ENCODE data around the gene ASB13. TPM values are rescaled to one million over a fixed set of nuclear protein-coding genes. Genes with fewer than 3 reads are reported as not detected.
"Not testable (repeated sequence)": the region's sequence is repeated elsewhere in the genome, so short reads cannot be mapped to it uniquely, and the experiment has no call there.

Gene ASB13
- total and polyA plus RNA-seq, 4 donors = 14.3 to 35.8 (median 23.6) TPM

DNA sequence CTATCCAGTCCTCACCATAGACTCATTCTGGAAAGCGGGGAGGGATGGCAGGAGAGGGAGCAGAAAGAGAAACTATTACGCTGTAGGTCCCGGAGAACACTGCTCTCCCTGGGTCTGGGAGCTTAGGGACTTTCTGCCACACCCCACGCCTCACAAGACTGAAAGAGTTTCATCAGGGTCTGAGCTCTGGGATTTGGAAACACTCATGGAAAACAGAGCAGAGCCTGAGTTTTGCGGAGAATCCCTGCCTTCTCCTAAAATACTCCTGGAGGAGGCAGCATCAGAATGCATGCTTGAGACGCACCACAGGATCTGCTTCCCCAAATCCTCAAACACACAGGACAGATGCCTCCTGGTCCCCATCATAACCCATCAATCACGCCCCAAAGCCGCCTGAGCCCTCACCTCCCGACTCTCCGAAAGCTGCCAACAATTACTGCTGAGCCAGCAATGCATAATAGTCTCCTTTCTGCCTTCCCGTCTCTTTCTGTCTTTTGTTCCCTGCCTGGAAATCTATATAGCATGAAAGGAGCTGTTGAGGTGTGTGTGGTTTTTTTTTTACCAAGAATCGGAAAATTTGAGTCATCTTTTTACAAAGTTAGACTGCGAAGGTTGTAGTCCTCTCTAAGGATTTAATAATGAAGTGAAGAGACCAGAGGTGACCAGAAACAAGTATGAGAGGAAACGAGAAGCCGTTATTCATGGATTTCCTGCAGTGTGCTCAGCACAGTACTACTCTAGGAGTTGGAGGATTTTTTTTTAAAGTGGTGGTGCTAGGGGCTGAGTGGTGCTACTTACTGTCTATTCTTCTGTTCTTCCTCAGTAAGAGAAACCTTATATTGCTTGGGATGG is 37.7 kb downstream of the ASB13 start:
- no peaks in the 10 kb centered on the region for H3K36me3 ChIP-seq (ENCODE audit: control insufficient read depth, insufficient read depth, low read length)
- peak in 1 of 6 donors; percentile 39 for DNase-seq (ENCODE audit: low read depth in 4 of 6, low spot score in 6 of 6)
- no peaks in the 10 kb centered on the region for H3K9me3 ChIP-seq (ENCODE audit: control insufficient read depth, insufficient read depth, low read length)
- peak overlapping the region; percentile 75 for H3K27ac ChIP-seq (ENCODE audit: low read depth, low read length)
- WGBS (ENCODE audit: insufficient coverage) = 57% methylated on average over 7 of the region's 15 CpGs
- H3K27me3 ChIP-seq (ENCODE audit: control insufficient read depth, insufficient read depth, low read length) = no peaks in the 10 kb centered on the region
- H3K4me3 ChIP-seq (ENCODE audit: low read depth, low read length) = peak overlapping the region; percentile 21
- peaks cover 8% of the 10 kb centered on the region for H3K4me1 ChIP-seq (ENCODE audit: control insufficient read depth, insufficient read depth, low read length)

DNA sequence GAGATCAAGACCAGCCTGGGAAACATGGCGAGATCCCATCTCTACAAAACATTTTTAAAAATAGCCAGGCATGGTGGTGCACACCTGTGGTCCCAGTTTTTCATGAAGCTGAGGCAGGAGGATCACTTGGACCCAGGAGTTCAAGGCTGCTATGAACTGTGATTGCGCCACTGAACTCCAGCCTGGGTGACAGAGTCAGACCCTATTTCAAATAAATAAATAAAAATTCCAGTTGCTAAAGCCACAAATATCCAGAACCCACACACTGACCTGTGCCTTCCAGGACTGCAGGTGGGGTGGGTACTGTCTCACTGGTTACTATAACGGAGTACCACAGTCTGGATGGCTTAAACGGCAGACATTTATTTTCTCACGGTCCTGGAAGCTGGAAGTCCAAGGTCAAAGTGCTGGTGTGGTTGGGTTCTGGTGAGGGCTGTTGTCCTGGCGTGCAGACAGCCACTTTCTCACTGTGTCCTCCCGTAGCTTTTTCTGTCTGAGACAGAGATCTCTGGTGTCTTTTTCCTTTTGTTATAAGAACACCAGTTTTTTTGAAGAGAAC is 38.8 kb downstream of the ASB13 start:
- no peak for DNase-seq (ENCODE audit: low read depth in 4 of 6, low spot score in 6 of 6)
- Histone ChIP-seq H3K4me3 (ENCODE audit: low read depth, low read length) (no peak overlapping the region), H3K4me1 (ENCODE audit: control insufficient read depth, insufficient read depth, low read length) (peaks cover 14% of the 10 kb centered on the region), H3K27me3 (ENCODE audit: control insufficient read depth, insufficient read depth, low read length) (no peaks in the 10 kb centered on the region), H3K9me3 (ENCODE audit: control insufficient read depth, insufficient read depth, low read length) (no peaks in the 10 kb centered on the region), H3K36me3 (ENCODE audit: control insufficient read depth, insufficient read depth, low read length) (no peaks in the 10 kb centered on the region), H3K27ac (ENCODE audit: low read depth, low read length) (no peak overlapping the region)
- 92% methylated on average over 5 of the region's 7 CpGs for WGBS (ENCODE audit: insufficient coverage)

DNA sequence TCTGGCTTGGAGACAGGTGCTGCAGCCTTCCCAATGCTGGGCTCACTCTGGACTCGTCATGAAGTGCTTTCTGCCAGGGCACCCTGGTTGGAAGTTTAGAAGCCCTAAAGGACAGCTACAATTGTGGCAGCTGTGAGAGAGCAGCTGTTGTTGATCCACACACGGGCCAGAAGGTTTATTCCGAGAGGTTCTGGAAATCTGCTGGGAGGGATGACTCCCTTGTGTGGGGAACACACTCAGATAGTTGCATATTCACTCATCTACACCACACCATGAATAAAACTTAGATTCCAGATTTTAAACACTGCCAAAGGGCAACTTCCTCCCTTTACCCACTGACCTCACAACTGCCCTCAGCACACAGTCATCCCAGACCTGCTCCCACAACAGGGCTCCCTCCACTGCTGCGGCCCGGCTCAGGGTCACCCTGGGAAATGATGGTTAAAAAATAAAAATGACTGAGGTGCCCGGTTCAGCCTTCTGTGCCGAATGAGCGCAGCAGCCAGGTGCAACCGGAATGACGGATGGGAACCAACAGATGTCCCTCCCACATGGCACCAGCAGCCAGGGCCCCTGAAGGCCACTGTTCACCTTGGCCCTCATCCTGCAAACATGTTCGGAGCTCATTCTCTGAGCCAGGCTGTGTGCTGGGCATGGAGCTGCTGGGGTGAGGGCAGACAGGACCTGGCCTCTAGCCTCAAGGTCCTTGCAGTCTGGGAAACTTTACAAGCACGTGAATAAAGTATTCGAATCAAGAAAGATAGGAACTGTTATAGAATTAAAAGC is 40.2 kb downstream of the ASB13 start:
- 82% methylated on average over 9 of the region's 13 CpGs for WGBS (ENCODE audit: insufficient coverage)
- Histone ChIP-seq H3K36me3 (ENCODE audit: control insufficient read depth, insufficient read depth, low read length) (no peaks in the 10 kb centered on the region), H3K9me3 (ENCODE audit: control insufficient read depth, insufficient read depth, low read length) (no peaks in the 10 kb centered on the region), H3K27me3 (ENCODE audit: control insufficient read depth, insufficient read depth, low read length) (no peaks in the 10 kb centered on the region), H3K4me1 (ENCODE audit: control insufficient read depth, insufficient read depth, low read length) (peaks cover 14% of the 10 kb centered on the region), H3K4me3 (ENCODE audit: low read depth, low read length) (no peak overlapping the region), H3K27ac (ENCODE audit: low read depth, low read length) (no peak overlapping the region)
- DNase-seq (ENCODE audit: low read depth in 4 of 6, low spot score in 6 of 6) = no peak

DNA sequence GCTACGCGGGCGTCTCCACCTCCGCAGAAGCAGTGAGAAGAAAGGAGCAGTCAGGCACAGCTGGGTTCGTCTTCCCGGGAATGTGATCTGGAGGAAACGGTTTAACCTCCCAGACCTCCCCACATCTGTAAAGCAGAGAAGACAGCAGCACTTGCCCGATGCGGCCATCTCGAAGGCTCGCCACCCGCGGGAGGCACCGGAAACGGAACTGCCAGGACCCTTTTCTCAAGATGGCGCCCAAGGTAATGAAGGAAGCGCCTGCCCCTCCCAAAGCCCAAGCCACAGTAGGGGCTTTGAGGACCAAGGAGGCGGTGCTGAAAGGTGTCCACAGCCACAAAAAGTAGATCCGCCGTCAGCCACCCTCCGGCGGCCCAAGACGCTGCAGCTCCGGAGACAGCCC is 41.7 kb downstream of the ASB13 start:
- no peak for DNase-seq (ENCODE audit: low read depth in 4 of 6, low spot score in 6 of 6)
- peaks cover 17% of the 10 kb centered on the region for H3K4me1 ChIP-seq (ENCODE audit: control insufficient read depth, insufficient read depth, low read length)
- 89% methylated on average over 22 of the region's 24 CpGs for WGBS (ENCODE audit: insufficient coverage)
- no peaks in the 10 kb centered on the region for H3K36me3 ChIP-seq (ENCODE audit: control insufficient read depth, insufficient read depth, low read length)
- no peak overlapping the region for H3K4me3 ChIP-seq (ENCODE audit: low read depth, low read length)
- H3K27ac ChIP-seq (ENCODE audit: low read depth, low read length) = no peak overlapping the region
- no peaks in the 10 kb centered on the region for H3K9me3 ChIP-seq (ENCODE audit: control insufficient read depth, insufficient read depth, low read length)
- H3K27me3 ChIP-seq (ENCODE audit: control insufficient read depth, insufficient read depth, low read length) = no peaks in the 10 kb centered on the region

DNA sequence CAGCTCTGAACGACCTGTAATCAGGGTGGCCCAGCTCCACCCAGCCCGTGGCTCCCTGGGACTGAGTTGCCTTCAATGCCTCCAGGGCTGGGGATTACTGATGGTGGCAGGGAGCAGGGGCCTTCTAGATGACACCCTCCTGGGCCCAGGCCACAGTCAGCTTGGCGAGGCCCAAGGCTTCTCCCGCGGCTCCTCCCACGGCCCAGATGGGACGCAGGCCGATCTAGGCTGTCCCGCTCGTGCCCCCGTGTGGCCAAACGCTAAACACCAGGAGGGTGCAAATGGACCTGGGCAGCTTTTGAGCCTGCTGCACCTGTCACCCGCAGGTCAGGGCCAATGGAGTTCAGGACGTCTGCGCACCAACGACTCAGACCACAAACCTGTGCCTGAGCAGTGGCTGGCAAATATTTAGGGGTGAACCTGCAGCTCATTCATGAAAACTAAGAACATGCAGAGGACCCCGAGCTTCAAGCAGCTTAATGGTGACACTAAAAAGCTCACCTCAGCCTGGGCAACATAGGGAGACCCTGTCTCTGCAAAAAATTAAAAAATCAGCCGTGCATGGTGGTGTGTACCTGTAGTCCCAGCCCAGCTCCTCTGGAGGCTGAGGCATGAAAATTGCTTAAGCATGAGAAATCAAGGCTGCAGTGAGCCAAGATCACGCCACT is 43.2 kb downstream of the ASB13 start:
- WGBS (ENCODE audit: insufficient coverage) = 18% methylated on average over 19 of the region's 19 CpGs
- no peak overlapping the region for H3K4me3 ChIP-seq (ENCODE audit: low read depth, low read length)
- peaks cover 21% of the 10 kb centered on the region for H3K4me1 ChIP-seq (ENCODE audit: control insufficient read depth, insufficient read depth, low read length)

DNA sequence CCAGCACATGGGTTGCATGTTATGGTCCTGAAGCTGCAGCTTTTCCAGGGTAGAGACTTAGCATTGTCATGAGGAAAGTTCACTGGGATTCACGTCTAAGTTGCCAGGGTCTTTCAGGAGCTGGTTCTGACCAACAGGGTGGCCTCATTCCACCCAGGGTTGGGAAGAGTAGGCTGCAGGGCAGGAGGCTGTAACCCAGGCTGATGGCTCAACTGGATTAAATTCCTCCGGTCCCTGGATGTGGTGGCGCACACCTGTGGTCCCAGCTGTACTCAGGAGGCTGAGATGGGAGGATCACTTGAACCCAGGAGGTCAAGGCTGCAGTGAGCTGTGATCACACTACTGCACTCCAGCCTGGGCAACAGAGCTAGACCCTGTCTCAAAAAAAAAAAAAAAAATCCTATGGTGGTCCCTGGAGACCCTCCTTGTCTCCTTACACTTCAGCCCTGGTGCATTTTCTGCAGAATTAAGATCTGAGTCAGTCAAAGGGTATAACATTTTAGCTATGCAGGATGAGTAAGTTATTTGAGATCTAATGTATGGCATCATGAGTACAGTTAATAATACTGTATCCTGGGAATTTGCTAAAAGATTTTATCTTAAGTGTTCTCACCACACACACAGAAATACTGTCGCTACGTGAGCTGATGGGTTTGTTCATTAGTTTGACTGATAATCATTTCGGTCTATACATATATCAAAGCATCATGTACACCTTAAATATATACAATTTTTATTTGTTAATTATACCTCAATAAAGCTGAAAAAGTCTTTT is 44.0 kb downstream of the ASB13 start:
- peaks cover 20% of the 10 kb centered on the region for H3K4me1 ChIP-seq (ENCODE audit: control insufficient read depth, insufficient read depth, low read length)
- 100% methylated on average over 3 of the region's 6 CpGs for WGBS (ENCODE audit: insufficient coverage)
- H3K27me3 ChIP-seq (ENCODE audit: control insufficient read depth, insufficient read depth, low read length) = no peaks in the 10 kb centered on the region
- H3K36me3 ChIP-seq (ENCODE audit: control insufficient read depth, insufficient read depth, low read length) = no peaks in the 10 kb centered on the region
- no peak for DNase-seq (ENCODE audit: low read depth in 4 of 6, low spot score in 6 of 6)
- H3K4me3 ChIP-seq (ENCODE audit: low read depth, low read length) = no peak overlapping the region
- no peaks in the 10 kb centered on the region for H3K9me3 ChIP-seq (ENCODE audit: control insufficient read depth, insufficient read depth, low read length)
- no peak overlapping the region for H3K27ac ChIP-seq (ENCODE audit: low read depth, low read length)

More for the DNA sequence above, 43.2 kb downstream of the ASB13 start:
- Histone ChIP-seq H3K9me3 (ENCODE audit: control insufficient read depth, insufficient read depth, low read length) (no peaks in the 10 kb centered on the region), H3K27ac (ENCODE audit: low read depth, low read length) (no peak overlapping the region), H3K27me3 (ENCODE audit: control insufficient read depth, insufficient read depth, low read length) (no peaks in the 10 kb centered on the region), H3K36me3 (ENCODE audit: control insufficient read depth, insufficient read depth, low read length) (no peaks in the 10 kb centered on the region)
- peak in 5 of 6 donors; percentile 38 to 86 (median 53) for DNase-seq (ENCODE audit: low read depth in 4 of 6, low spot score in 6 of 6)

DNA sequence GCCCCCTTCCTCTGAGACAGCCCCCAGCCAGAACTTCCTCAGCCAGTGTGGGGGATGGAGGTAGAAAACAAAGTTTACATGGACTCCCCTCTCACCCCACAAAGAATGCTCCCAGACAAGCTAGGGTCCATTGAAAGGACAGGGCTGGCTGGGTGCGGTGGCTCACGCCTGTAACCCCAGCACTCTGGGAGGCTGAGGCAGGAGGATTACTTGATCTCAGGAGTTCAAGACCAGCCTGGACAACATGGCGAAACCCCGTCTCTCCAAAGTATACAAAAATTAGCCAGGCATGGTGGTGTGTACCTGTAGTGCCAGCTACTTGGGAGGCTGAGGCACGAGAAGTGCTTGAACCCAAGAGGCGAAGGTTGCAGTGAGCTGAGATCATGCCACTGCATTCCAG is 45.0 kb downstream of the ASB13 start:
- peaks cover 20% of the 10 kb centered on the region for H3K4me1 ChIP-seq (ENCODE audit: control insufficient read depth, insufficient read depth, low read length)
- H3K27me3 ChIP-seq (ENCODE audit: control insufficient read depth, insufficient read depth, low read length); H3K36me3 ChIP-seq (ENCODE audit: control insufficient read depth, insufficient read depth, low read length); H3K9me3 ChIP-seq (ENCODE audit: control insufficient read depth, insufficient read depth, low read length); DNase-seq (ENCODE audit: low read depth in 4 of 6, low spot score in 6 of 6); H3K4me3 ChIP-seq (ENCODE audit: low read depth, low read length); H3K27ac ChIP-seq (ENCODE audit: low read depth, low read length): not testable (repeated sequence)
- WGBS (ENCODE audit: insufficient coverage) = 94% methylated on average over 5 of the region's 6 CpGs

DNA sequence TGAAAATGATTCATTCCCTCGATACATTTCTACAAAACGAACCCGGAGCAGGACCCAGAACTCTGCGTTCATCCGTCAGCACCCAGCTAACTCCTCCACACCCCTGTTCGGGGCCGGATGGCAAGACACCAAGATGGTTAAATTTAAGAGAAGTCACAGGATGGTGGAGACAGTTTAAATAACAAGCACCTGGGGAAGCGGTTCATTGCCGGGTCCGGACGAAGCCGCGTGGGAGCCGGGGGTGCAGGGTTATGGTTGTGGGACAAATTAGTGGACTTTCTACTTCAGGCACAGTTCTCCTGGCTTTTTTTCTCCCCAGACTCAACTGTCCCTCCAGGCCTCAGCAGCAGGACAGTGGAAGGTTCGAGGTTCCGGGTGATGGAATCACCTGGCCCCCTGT is 45.4 kb downstream of the ASB13 start:
- H3K9me3 ChIP-seq (ENCODE audit: control insufficient read depth, insufficient read depth, low read length) = no peaks in the 10 kb centered on the region
- H3K4me3 ChIP-seq (ENCODE audit: low read depth, low read length) = no peak overlapping the region
- no peaks in the 10 kb centered on the region for H3K36me3 ChIP-seq (ENCODE audit: control insufficient read depth, insufficient read depth, low read length)
- peaks cover 20% of the 10 kb centered on the region for H3K4me1 ChIP-seq (ENCODE audit: control insufficient read depth, insufficient read depth, low read length)
- DNase-seq (ENCODE audit: low read depth in 4 of 6, low spot score in 6 of 6) = no peak
- WGBS (ENCODE audit: insufficient coverage) = 100% methylated on average over 1 of the region's 16 CpGs
- no peak overlapping the region for H3K27ac ChIP-seq (ENCODE audit: low read depth, low read length)
- H3K27me3 ChIP-seq (ENCODE audit: control insufficient read depth, insufficient read depth, low read length) = no peaks in the 10 kb centered on the region

All from spinal cord (tissue), 10 donors.